ENCODE measurements around the gene DDB1.

DNA sequence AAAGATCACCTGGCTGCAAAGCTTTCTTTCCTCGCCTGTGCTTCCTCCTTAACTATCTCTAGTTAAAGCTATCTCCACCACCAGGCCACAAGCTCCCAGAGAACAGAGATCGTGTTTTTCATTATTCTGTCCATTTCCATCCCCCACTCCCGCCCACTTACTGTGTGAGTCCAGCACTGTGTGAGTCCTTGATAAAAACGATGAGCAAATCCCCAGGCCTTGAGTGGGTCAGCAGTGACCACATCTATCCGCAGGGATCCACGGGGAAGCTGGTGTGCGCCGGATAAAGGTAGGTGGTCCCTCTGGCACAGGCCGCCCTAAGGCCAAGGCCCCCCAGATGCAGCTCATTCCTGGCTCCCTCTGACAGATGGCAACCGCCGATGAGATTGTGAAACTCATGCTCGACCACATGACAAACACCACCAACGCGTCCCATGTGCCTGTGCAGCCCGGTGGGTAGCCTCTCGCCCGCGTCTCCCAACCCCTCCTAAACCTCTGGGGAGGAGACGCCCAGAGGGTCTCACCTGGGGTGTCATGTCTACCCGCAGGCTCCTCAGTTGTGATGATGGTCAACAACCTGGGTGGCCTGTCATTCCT, 9.4 kb upstream of the DDB1 start:
- TF ChIP-seq, protein P1, sequence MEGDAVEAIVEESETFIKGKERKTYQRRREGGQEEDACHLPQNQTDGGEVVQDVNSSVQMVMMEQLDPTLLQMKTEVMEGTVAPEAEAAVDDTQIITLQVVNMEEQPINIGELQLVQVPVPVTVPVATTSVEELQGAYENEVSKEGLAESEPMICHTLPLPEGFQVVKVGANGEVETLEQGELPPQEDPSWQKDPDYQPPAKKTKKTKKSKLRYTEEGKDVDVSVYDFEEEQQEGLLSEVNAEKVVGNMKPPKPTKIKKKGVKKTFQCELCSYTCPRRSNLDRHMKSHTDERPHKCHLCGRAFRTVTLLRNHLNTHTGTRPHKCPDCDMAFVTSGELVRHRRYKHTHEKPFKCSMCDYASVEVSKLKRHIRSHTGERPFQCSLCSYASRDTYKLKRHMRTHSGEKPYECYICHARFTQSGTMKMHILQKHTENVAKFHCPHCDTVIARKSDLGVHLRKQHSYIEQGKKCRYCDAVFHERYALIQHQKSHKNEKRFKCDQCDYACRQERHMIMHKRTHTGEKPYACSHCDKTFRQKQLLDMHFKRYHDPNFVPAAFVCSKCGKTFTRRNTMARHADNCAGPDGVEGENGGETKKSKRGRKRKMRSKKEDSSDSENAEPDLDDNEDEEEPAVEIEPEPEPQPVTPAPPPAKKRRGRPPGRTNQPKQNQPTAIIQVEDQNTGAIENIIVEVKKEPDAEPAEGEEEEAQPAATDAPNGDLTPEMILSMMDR (conservative IDR thresholded peaks at IDR 0.05) = no peak
- TF ChIP-seq ZFX (IDR thresholded peaks at IDR 0.05) = no peak
